ENCODE results near the gene GMPR. TPM values are rescaled to one million over a fixed set of nuclear protein-coding genes. Genes with fewer than 3 reads are reported as not detected.

The GMPR gene
- total RNA-seq, result 37.5 and 43.6 TPM in 2 replicates
- polyA plus RNA-seq (2012), result 26.6 TPM

- peak; percentile 70 for DNase-seq (ENCODE audit: low read depth)
Measured at GRCh38 chr6:16238057-16238962, at the start of gene GMPR. TSS of gene GMPR (plus strand) at chr6:16238587. CDS start at chr6:16238694, 107 bp downstream.

- no peak for DNase-seq (ENCODE audit: low read depth)
Measured at GRCh38 chr6:16190214-16190613, 48.2 kb upstream of the GMPR start.

- no peak for DNase-seq (ENCODE audit: low read depth)
Measured at GRCh38 chr6:16196260-16196983, 42.0 kb upstream of the GMPR start.

- no peak for DNase-seq (ENCODE audit: low read depth)
Measured at GRCh38 chr6:16196984-16197546, 41.3 kb upstream of the GMPR start.

GRCh38 chr6:16198061-16198705 lies 40.2 kb upstream of the GMPR start:
- no peak for DNase-seq (ENCODE audit: low read depth)

GRCh38 chr6:16199804-16200203 lies 38.6 kb upstream of the GMPR start:
- DNase-seq (ENCODE audit: low read depth), result no peak

GRCh38 chr6:16200321-16200883 lies 38.0 kb upstream of the GMPR start:
- DNase-seq (ENCODE audit: low read depth), result no peak

- DNase-seq (ENCODE audit: low read depth), result no peak
Measured at GRCh38 chr6:16201706-16202105, 36.7 kb upstream of the GMPR start.

GRCh38 chr6:16204653-16205376 lies 33.6 kb upstream of the GMPR start:
- DNase-seq (ENCODE audit: low read depth), result no peak

GRCh38 chr6:16205377-16206144 lies 32.8 kb upstream of the GMPR start:
- DNase-seq (ENCODE audit: low read depth), result peak; percentile 98

- peak; percentile 85 for DNase-seq (ENCODE audit: low read depth)
Measured at GRCh38 chr6:16206595-16207037, 31.8 kb upstream of the GMPR start.

- no peak for DNase-seq (ENCODE audit: low read depth)
Measured at GRCh38 chr6:16208989-16209388, 29.4 kb upstream of the GMPR start.

GRCh38 chr6:16209539-16209938 lies 28.8 kb upstream of the GMPR start:
- DNase-seq (ENCODE audit: low read depth), result no peak

- DNase-seq (ENCODE audit: low read depth), result no peak
Measured at GRCh38 chr6:16212276-16212675, 26.1 kb upstream of the GMPR start.

- DNase-seq (ENCODE audit: low read depth), result no peak
Measured at GRCh38 chr6:16216501-16217155, 21.8 kb upstream of the GMPR start.

GRCh38 chr6:16217156-16217721 lies 21.1 kb upstream of the GMPR start:
- no peak for DNase-seq (ENCODE audit: low read depth)

GRCh38 chr6:16222826-16223225 lies 15.6 kb upstream of the GMPR start:
- DNase-seq (ENCODE audit: low read depth), result no peak

GRCh38 chr6:16223362-16223761 lies 15.0 kb upstream of the GMPR start:
- no peak for DNase-seq (ENCODE audit: low read depth)

GRCh38 chr6:16224409-16224808 lies 14.0 kb upstream of the GMPR start:
- no peak for DNase-seq (ENCODE audit: low read depth)

Data from myocyte (in vitro differentiated cells).